Measurements from ENCODE around the gene CDA.

Gene CDA

GRCh38 chr1:20615946-20616846 is 27.3 kb downstream of the CDA start:
- DNase-seq (ENCODE audit: low spot score) = no peak

DNA sequence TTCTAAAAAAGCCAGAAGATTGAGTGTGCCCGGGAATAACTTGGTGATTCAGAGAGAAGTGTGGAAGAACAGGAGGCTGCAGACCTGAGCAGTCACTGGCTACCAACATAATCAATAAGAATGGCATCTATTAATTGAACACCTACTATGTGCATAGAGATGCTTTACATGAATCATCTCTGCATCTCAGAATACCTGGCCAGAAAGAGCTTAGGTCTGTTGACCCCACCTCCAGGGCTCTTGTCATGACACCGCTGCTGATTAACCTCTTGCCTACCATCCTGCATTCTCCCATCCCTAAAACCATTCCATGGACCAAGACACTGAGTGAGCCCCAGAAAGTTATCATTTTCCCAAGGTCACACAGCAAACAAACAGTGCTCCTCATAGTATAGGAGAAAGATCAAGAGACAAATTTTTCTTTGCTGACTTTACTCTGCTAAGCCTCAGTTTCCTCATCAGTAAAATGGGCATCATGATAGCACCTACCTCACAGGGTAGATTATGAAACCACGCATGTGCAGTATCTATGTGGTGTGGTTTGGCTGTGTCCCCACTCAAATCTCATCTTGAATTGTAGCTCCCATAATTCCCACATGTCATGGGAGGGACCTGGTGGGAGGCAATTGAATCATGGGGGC is 28.1 kb downstream of the CDA start:
- DNase-seq (ENCODE audit: low spot score) = no peak

DNA sequence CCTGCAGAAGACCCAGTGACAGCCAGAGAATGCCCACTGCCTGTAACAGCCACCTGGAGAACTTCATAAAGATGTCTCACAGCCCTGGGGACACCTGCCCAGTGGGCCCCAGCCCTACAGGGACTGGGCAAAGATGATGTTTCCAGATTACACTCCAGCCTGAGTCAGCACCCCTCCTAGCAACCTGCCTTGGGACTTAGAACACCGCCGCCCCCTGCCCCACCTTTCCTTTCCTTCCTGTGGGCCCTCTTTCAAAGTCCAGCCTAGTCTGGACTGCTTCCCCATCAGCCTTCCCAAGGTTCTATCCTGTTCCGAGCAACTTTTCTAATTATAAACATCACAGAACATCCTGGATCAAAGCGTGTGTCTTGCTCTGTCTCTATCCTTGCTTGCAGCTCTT is 29.7 kb downstream of the CDA start:
- no peak for DNase-seq (ENCODE audit: low spot score)

DNA sequence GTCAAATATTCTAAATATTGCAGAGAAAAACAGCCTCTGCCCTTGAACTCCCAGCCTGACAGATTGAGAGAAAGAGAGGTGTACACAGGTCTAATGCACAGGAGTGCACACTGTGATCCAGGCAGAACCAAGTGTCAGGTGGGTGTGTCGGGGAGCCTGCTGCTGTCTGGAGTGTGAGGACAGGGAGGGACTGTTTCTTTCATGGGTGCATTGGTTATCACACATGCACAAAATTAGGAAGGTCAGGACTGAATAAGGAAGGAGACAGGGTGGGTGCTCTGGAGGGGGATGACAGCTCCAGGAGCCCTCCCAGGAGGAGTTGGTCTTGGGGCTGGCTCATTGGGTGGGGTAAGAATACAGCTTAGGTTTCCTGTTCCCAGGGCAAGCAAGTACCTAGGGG is 31.1 kb downstream of the CDA start:
- DNase-seq (ENCODE audit: low spot score) = no peak

GRCh38 chr1:20621012-20621411 is 32.1 kb downstream of the CDA start:
- DNase-seq (ENCODE audit: low spot score) = no peak

DNA sequence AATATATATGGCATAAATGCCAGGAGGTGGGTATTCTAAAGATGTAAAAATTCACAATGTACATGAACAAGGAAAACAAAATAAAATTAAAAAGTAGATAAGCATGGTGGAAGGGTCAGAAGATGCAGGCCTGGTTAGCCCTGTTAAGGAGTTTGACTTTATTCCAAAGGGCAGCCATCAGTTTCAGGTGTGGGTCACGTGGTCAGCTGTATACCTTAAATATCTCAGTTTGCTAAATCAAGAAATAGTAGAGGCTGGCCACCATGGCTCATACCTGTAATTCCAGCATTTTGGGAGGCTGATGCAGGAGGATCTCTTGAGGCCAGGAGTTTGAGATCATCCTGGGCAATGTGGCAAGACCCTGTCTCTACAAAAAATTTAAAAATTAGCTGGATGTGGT is 35.8 kb downstream of the CDA start:
- DNase-seq (ENCODE audit: low spot score) = no peak

DNA sequence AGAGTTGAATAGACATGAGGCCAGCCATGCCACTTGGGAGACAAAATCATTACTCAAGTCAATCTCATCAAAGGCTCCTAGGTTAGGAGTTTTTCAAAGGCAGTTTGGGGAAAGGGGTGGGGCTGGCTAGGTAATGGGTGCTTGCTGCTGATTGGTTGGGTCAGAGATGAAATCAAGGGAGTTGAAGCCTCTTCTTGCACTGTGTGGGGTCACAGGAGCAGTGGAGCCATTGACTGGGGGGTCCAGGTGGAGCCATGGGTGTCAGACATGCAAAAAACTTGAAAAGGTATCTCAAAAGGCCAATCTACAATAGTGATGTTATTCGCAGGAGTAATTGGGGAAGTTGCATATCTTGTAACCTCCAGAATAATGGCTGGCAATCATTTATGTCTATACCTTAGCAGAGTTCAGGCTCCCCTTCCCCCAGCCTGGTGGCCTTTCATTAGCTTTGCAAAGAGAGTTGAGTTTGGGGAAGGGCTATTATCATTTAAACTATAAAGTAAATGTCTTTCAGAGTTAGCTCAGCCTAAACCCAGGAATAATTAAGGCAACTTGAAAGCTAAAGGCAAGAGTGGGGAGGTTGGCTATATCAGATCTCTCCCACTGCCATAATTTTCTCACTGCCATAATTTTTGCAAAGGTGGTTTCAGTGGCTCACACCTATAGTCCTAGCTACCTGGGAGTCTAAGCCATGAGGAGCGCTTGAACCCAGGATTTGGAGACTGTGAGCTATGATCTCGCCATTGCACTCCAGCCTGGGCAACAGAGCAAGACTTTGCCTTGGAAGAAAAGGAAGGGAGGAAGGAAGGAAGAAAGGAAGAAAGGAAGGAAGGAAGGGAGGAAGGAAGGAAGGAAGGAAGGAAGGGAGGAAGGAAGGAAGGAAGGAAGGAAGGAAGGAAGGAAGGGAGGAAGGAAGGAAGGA is 36.5 kb downstream of the CDA start:
- DNase-seq (ENCODE audit: low spot score) = no peak

DNA sequence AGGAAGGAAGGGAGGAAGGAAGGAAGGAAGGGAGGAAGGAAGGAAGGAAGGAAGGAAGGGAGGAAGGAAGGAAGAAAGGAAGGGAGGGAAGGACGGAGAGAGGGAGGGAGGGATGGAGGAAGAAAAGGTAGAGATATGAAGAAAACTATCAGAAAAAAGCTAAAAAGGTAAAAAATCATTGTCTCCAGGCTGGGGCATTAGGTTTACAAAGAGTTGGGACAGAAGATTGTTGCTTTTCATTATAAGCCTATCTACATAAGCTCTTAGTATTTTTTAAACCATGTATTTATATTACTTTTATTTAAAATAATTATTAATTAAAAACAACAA is 37.2 kb downstream of the CDA start:
- DNase-seq (ENCODE audit: low spot score) = no peak

DNA sequence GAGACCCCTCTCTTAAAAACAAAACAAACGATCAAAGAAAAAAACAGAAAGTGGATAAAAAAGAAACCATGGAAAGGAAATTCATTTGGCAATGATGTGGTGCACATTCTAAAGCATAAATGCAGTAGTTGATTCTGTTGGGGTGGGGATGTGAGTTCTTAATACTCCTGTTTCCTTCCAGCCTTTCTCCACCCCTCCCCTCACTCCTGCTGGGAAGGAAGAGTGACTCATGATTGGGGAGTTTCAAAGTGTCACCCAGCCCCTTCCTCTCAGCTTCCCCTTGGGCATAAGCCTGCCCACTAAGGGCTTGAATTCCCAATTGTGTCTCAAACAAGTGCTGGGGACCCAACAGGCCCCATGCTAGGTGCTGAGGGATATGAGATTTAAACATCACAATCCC is 37.6 kb downstream of the CDA start:
- DNase-seq (ENCODE audit: low spot score) = no peak

GRCh38 chr1:20630729-20631128 is 41.8 kb downstream of the CDA start:
- DNase-seq (ENCODE audit: low spot score) = no peak

- DNase-seq (ENCODE audit: low spot score) = no peak
These were observed 43.5 kb downstream of the CDA start for GRCh38 chr1:20632386-20632785.

- peak; percentile 70 for DNase-seq (ENCODE audit: low spot score)
These were observed 44.5 kb downstream of the CDA start, which contains the start of gene PINK1 for GRCh38 chr1:20633190-20634064. Gene PINK1 (plus strand): TSS chr1:20633458. CDS start chr1:20633549, 91 bp downstream.

- no peak for DNase-seq (ENCODE audit: low spot score)
These were observed 45.2 kb downstream of the CDA start for GRCh38 chr1:20634065-20634593.

DNA sequence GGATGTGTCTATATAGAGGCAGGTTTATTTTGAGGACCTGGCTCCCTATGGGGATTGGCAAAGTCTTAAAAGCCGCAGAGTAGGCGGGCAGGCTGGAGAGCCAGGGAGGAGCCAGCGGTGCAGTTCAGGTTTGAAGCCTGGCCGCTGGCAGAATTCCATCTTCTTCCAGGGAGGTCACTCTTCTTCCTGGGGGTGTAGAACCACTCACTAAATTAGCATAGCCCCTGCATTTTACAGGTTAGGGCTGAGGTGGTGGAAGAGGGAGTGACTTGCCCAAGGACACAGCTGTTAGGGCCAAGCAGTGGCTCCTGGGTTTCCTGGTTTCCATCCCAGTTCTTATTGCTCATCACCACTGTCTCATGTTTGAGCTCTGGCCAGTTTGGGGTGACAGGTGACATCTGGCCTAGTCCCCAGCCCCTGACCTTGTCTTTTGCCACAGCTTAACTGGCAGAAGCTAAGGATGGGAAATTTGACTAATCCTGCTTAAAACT is 45.7 kb downstream of the CDA start:
- no peak for DNase-seq (ENCODE audit: low spot score)

DNA sequence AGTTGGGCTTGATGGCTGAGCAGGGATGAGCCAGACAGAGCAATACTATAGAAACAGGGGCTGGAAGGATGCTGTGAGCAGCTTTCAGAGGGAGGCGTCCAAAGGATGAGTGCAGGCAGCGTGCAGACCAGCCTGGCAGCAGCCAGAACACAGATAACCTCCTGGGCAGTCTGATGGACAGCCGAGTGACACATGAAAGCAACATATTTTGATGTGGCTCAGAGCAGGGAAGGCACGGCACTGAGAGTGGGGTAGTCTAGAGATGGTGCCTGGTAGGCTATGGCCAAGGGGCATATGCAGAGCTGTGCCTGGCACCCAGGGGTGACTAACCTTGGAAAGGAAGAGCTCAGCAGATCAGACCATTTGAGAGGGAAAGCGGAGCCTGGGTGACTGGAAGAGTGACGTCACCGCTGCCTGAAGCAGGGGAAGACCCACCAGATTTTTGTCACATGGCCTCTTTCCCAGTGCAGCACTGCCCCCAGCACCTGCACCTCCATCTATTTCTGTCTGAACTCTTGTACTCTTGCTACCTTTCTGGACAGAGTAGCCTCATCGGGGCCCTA is 48.0 kb downstream of the CDA start:
- DNase-seq (ENCODE audit: low spot score) = no peak

DNA sequence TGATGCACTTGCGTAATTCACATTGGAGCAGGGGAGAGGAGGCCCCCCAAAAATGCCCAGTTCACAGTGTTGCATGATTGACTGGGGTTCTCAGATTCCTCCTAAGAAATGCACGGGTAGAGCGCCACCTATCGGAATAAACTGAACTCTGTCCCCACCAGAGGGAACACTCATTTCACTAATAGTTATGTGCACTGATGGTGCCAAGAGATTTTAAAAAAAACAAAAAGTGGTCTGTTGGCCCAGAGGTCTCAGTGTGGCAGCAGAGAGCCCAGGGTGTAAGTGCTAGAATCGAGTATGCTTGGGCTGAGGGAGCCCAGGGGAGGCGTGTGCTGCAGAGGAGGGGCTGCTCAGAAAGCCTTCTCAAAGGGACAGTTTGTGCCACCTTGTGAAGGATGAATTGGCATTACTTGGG is 51.3 kb downstream of the CDA start:
- DNase-seq (ENCODE audit: low spot score) = peak; percentile 60

- DNase-seq (ENCODE audit: low spot score) = no peak
These were observed 53.1 kb downstream of the CDA start for GRCh38 chr1:20641975-20642374.

DNA sequence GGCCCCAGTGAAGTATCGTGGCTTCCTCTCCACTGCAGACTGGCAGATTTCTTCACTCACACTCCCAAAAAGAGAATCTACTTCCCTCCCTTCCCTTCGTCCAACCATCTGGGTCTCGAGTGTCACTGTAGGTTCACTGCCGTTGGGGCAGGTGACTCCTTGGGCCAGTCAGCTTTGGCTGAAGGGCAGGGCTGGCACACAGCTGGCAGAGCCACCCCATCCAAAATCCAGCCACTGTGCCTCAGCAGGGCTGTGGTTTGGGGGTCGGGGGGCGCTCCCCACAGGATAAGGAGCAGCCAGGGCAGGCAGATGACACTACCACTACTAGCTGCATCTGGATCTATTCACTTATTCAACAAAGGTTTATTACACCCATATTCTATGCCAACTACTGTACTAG is 54.2 kb downstream of the CDA start:
- no peak for DNase-seq (ENCODE audit: low spot score)

GRCh38 chr1:20644416-20644815 is 55.5 kb downstream of the CDA start:
- DNase-seq (ENCODE audit: low spot score) = no peak

DNA sequence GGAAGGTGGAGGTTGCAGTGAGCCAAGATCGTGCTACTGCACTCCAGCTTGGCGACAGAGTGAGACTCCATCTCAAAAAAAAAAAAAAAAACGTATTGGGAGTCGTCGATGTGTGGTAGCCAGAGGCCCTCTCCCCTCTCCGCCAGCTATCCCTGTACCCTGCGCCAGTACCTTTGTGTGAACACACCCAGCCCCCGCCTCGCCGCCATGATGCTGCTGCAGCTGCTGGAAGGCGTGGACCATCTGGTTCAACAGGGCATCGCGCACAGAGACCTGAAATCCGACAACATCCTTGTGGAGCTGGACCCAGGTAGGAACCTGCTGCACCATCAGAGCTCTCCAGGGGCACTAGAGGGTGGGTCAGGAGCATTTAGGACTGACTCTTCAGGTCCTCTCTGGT is 56.5 kb downstream of the CDA start:
- no peak for DNase-seq (ENCODE audit: low spot score)

GRCh38 chr1:20648438-20648837 is 59.5 kb downstream of the CDA start:
- no peak for DNase-seq (ENCODE audit: low spot score)

Data from Ammon's horn (tissue), 1 donor.